Measurements from ENCODE around the gene SELENOM. TPM values are rescaled to one million over a fixed set of nuclear protein-coding genes. Genes with fewer than 3 reads are reported as not detected.

The SELENOM gene
- total RNA-seq, 1 experiment from 2014 or later, result 142 TPM

DNA sequence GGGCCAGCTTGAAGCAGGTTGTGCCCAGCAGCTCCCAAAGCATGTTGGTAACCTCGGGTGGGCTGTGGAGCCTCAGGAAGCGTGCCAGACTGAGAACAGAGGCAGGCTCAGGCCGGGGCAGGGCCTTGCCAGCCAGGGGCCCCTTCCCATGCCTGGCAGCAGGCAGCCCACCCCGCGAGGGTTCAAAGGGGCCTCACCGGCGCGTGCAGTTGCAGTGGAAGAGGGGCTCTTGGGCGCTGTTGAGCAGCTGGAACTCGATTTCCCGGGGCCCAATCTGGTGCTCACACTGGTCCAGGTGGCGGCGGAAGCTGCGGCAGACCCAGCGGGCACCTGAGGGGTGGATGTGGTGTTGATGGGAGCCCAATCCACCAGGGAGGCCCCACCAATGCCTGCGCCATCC is 29.3 kb upstream of the SELENOM start:
- in situ Hi-C loops (cut with HindIII; ENCODE audit: low pct_unique_long_range_greater_than_20kb, low sequenced_read_pairs), result no loop called here
- DNase-seq (ENCODE audit: low read depth), result no peak

DNA sequence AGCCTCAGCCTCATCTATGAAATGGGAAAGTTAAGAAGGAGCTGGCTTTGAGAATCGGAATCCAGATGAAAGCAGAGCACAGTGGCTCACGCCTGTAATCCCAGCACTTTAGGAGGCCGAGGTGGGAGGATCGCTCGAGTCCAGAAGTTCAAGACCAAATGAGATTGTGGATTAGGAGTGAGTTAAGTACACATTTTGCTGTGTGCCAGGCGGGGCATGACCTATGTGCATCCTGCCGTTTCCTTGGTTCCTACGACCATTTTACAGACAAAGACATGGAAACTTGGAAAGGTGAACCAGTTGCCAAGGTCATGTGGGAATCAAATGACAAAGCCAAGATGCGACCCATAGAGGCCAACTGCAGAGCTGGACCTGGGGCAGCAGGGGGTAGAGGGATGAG is 28.8 kb upstream of the SELENOM start:
- DNase-seq (ENCODE audit: low read depth), result no peak
- in situ Hi-C loops (cut with HindIII; ENCODE audit: low pct_unique_long_range_greater_than_20kb, low sequenced_read_pairs), result no loop called here

DNA sequence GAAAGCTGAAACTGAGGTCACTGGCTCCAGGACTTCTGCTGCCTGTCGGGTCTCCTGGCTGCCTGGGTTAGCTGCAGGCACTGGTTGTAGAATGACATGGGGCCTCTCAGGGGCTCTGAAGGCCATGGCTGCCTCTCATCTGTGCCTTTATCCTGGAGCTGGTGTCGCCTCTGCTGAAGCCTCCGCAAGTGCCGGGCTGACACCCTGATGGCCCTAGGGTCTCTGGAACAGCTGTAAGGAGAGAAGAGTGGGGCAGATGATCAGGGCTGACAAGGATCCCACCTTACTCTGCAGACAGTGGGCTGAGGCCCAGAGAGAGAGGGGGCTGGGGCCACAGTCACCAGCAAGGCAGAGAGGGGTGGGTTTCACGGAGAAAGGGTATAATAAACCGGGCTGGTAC is 28.3 kb upstream of the SELENOM start:
- in situ Hi-C loops (cut with HindIII; ENCODE audit: low pct_unique_long_range_greater_than_20kb, low sequenced_read_pairs), result no loop called here
- no peak for DNase-seq (ENCODE audit: low read depth)

DNA sequence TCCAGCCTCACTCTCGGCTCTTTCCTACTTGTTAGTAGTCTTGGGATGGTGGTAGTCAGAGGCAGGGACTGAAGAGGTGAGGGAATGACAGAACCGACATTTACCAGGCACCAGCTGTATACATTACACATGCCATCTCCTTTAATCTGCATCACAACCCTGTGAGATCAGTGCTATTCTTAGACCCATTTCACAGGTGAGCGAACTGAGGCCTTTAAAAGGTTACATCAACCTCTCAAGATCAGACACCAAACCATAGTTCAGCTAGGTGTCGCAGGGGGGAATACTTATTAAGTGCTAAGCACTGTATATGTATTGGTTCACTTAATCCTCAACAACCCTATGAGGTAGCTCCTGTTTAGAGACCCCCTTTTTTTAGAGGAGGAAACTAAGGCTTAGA is 27.3 kb upstream of the SELENOM start:
- in situ Hi-C loops (cut with HindIII; ENCODE audit: low pct_unique_long_range_greater_than_20kb, low sequenced_read_pairs), result no loop called here
- no peak for DNase-seq (ENCODE audit: low read depth)

DNA sequence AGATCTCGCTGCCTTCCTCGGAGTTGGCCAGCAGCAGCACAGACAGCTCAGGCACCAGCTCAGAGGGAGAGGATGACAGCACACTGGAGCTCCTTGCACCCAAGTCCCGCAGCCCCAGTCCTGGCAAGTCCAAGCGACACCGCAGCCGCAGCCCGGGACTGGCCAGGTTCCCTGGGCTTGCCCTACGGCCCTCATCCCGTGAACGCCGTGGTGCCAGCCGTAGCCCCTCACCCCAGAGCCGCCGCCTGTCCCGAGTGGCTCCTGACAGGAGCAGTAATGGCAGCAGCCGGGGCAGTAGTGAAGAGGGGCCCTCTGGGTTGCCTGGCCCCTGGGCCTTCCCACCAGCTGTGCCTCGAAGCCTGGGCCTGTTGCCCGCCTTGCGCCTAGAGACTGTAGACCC is 26.5 kb upstream of the SELENOM start:
- in situ Hi-C loops (cut with HindIII; ENCODE audit: low pct_unique_long_range_greater_than_20kb, low sequenced_read_pairs), result no loop called here
- DNase-seq (ENCODE audit: low read depth), result no peak

DNA sequence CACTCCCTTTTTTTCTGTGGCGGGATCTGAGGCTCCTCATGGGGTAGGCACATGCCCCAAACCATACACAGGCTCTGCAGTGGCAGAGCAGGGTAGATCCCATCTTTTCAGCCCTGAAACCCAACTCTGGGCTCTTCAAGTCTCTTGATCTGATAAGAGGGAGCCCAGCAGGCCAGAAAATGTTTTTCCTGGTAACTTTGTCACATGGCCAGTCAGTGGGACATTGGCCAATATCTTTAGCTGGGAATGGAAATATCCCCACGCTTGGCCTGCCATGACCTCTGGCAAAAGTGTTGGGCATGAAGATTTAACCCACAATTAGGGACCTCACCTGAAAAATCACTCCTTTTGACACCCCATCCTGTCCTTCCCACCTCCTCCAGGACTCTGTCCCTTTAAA is 23.5 kb upstream of the SELENOM start:
- in situ Hi-C loops (cut with HindIII; ENCODE audit: low pct_unique_long_range_greater_than_20kb, low sequenced_read_pairs), result no loop called here
- DNase-seq (ENCODE audit: low read depth), result no peak

DNA sequence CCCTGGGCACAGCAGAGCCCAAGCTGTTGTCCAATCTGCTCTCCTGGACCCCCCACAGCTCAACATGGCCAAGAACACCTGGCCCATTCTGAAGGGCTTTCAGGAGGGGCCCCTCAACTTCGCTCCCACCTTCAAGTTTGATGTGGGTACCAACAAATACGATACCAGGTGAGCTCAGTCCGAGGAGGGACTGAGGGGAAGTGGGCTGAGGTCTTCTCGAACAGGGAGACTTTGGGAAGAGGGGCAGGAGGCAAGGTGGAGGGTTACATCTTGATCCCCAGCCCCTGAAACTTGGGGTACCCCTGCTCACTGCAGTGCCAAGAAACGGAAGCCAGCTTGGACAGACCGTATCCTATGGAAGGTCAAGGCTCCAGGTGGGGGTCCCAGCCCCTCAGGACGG is 20.8 kb upstream of the SELENOM start:
- no peak for DNase-seq (ENCODE audit: low read depth)
- in situ Hi-C loops (cut with HindIII; ENCODE audit: low pct_unique_long_range_greater_than_20kb, low sequenced_read_pairs), result no loop called here

DNA sequence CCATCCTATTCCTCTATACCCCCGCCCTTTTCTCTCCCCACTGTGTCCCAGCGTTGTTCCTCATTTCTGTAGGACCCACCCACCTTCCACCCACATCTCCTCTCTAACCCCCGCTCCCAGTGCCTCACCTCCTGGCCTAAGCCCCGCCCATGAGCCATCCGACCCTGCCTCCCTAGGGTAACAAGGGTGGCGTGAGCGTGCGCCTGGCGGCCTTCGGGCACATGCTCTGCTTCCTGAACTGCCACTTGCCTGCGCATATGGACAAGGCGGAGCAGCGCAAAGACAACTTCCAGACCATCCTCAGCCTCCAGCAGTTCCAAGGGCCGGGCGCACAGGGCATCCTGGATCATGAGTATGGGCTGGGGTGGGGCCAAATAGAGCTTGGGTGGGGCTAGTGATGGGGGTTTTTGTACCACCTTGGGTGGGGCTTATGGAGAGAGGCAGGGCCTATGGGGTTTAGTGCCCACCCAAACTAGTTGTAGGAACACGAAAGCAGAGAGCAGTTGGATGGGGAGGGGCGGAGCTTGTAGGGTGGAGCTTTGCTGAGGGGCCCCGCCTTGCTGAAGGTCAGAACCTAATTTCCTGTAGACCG is 19.9 kb upstream of the SELENOM start:
- no peak for DNase-seq (ENCODE audit: low read depth)
- in situ Hi-C loops (cut with HindIII; ENCODE audit: low pct_unique_long_range_greater_than_20kb, low sequenced_read_pairs), result no loop called here

DNA sequence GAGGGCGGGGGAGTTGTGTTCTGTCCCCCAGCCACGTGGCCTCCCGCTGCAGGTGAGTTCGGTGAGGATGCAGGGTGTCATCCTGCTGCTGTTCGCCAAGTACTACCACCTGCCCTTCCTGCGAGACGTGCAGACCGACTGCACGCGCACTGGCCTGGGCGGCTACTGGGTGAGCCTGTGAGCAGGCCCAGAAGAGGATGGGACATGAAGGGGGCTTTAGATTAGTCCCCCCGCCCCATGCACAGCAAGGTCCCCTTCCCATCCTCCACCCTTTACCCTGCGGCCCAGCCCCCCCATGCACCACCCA is 19.5 kb upstream of the SELENOM start:
- in situ Hi-C loops (cut with HindIII; ENCODE audit: low pct_unique_long_range_greater_than_20kb, low sequenced_read_pairs), result no loop called here
- no peak for DNase-seq (ENCODE audit: low read depth)

DNA sequence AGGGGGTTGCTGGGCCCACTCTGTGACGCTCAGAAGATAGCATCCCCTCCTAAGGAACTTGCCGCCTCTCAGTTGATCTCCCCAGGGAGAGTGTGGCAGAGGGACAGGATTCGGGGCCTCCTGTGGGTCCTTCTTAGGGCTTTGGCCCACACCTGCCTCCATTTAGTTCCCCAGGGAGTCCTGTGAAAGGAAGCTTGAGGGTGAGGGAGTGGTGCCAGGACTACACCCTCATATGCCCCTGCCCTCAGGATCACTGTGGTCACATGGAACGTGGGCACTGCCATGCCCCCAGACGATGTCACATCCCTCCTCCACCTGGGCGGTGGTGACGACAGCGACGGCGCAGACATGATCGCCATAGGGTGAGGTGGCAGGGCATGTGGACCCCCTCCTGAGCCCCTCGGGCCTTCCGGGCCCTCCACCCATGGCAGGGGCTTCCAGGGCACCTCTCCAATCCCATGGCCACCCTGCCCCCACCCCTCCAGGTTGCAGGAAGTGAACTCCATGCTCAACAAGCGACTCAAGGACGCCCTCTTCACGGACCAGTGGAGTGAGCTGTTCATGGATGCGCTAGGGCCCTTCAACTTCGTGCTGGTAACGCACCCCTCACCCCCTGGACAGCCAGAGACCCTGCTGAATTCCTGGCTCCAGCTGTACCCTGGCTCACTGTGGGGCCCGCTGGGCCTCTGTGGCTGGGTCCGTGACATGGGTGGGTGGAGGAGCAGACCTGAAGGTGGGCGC is 18.9 kb upstream of the SELENOM start:
- in situ Hi-C loops (cut with HindIII; ENCODE audit: low pct_unique_long_range_greater_than_20kb, low sequenced_read_pairs), result no loop called here

DNA sequence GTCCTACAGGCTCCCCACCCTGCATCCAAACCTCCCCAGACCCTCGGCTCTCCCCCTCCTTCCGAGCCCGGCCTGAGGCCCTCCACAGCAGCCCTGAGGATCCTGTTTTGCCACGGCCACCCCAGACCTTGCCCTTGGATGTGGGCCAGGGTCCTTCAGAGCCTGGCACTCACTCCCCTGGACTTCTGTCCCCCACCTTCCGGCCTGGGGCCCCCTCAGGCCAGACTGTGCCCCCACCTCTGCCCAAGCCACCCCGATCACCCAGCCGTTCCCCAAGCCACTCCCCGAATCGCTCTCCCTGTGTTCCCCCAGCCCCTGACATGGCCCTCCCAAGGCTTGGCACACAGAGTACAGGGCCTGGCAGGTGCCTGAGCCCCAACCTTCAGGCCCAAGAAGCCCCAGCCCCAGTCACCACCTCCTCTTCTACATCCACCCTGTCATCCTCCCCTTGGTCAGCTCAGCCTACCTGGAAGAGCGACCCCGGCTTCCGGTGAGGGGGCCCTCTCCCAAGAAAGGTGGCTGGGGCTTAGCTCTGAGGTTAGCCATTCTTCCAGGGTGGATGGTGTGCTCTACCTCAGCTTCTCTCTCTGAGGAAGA is 18.3 kb upstream of the SELENOM start:
- DNase-seq (ENCODE audit: low read depth), result no peak
- in situ Hi-C loops (cut with HindIII; ENCODE audit: low pct_unique_long_range_greater_than_20kb, low sequenced_read_pairs), result no loop called here

More for the DNA sequence above, 18.9 kb upstream of the SELENOM start:
- DNase-seq (ENCODE audit: low read depth), result no peak

DNA sequence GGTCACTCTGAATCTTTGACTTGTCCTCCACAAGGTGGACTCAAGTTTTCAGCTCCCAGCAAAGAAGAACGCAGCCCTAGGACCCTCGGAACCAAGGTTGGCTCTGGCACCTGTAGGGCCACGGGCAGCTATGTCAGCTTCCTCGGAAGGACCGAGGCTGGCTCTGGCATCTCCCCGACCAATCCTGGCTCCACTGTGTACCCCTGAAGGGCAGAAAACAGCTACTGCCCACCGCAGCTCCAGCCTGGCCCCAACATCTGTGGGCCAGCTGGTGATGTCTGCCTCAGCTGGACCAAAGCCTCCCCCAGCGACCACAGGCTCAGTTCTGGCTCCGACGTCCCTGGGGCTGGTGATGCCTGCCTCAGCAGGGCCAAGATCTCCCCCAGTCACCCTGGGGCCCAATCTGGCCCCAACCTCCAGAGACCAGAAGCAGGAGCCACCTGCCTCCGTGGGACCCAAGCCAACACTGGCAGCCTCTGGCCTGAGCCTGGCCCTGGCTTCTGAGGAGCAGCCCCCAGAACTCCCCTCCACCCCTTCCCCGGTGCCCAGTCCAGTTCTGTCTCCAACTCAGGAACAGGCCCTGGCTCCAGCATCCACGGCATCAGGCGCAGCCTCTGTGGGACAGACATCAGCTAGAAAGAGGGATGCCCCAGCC is 17.6 kb upstream of the SELENOM start:
- in situ Hi-C loops (cut with HindIII; ENCODE audit: low pct_unique_long_range_greater_than_20kb, low sequenced_read_pairs), result no loop called here
- no peak for DNase-seq (ENCODE audit: low read depth)

DNA sequence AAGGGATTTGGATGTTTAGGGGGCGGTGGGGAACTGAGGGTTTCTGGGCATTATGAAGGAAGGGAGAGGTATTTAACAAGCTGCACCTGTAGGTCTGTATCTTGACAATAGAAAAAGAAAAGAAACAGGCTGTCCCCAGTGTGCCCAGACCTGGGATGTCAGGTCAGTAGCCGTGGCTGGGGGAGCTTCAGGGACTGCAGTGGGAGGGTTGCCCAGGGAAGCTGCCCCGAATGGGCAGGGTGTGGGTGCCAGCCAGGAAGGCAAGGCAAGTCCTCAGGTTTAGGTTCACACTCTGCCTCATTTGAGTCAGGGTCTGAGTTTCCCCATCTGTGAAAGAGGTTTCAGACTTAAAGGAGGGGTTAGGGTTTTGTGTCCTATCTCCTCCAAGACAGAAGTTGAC is 16.9 kb upstream of the SELENOM start:
- in situ Hi-C loops (cut with HindIII; ENCODE audit: low pct_unique_long_range_greater_than_20kb, low sequenced_read_pairs), result no loop called here
- DNase-seq (ENCODE audit: low read depth), result no peak

DNA sequence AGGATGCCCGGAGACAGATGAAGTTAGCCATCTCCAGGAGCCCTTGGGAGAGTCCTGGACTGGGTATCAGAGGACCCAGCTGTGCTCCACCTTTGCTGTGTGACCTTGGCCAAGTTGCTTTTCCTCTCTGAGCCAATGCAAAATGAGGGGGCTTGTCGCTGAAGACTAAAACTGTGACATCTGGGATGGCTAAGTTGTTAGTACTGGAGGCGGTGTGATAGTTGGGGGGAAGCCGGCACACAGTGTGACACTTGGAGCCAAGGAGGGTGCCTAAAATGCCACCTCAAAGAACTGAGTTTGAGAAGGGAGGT is 15.9 kb upstream of the SELENOM start:
- DNase-seq (ENCODE audit: low read depth), result no peak
- in situ Hi-C loops (cut with HindIII; ENCODE audit: low pct_unique_long_range_greater_than_20kb, low sequenced_read_pairs), result no loop called here

DNA sequence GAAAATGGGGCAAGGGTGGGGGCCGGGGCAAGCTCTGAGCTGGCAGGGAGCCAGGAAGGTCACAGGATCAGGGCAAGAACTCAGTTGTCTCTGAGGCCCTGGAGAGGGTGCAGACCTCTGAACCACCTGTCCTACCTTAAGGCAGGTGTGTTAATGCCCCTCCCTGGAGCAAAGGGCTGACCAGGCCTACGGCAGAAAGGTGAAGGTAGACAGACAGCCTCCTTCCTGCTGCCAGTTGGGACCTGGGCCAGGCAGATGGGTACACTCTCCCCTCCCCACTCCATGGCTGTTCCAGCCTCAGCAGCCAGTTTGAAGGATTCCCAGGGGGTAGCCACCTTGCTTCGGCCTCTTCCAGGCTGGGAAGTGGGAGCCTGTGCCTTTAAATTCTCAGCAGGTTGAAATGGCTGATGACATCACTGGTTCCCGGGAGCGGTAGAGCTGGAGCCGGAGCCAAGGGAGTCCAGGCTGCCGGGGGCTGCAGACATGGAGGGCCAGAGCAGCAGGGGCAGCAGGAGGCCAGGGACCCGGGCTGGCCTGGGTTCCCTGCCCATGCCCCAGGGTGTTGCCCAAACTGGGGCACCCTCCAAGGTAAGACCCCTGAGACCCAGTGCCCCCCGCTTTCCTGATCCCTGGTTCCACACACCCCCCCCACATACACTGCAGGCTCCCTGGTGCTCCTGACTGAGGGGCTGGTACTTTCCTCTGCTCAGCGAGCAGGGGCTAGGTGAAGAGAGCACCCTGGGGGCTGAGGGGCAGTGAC is 15.3 kb upstream of the SELENOM start, which contains the start of gene INPP5J:
Gene INPP5J (plus strand): TSS at position 435 of the 760 bp plus-strand sequence. CDS start 49 bp downstream, at position 484.
- in situ Hi-C loops (cut with HindIII; ENCODE audit: low pct_unique_long_range_greater_than_20kb, low sequenced_read_pairs), result no loop called here

DNA sequence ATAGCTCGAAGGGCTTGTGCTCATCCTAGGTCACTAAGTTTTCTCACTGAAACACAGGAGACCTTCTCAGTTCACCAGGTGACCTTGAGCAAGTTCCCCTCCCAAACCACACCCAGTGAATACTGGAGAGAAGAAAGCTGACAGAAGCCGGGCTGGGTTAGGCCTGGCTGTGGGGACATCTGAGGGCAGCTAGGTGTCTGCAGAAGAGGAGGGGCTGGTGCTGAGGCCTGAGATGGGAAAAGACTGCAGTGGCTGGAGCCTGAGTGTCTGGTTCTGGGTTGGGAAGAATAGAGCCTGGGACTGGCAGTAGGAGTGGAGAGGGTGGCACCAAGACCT is 14.8 kb upstream of the SELENOM start:
- in situ Hi-C loops (cut with HindIII; ENCODE audit: low pct_unique_long_range_greater_than_20kb, low sequenced_read_pairs), result no loop called here
- DNase-seq (ENCODE audit: low read depth), result no peak

More for the DNA sequence above, 15.3 kb upstream of the SELENOM start, which contains the start of gene INPP5J:
- DNase-seq (ENCODE audit: low read depth), result peak; percentile 33

DNA sequence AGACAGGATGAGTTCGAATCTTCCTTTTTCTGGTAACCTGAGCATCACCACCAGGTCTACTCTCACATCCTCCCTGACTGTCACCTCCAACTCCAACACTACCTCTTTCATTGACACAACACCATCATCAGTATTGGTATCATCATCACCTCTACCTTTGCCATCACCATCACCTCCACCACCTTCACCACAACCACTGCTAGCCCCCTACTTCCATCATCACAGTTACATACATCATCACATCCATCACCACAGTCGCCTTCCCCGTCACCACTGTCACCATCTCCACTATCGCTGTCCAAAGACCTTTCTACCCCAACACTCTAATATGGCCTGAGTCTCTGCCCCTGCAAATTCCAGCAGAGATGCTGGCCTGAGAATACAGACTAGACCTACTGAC is 14.0 kb upstream of the SELENOM start:
- in situ Hi-C loops (cut with HindIII; ENCODE audit: low pct_unique_long_range_greater_than_20kb, low sequenced_read_pairs), result no loop called here
- DNase-seq (ENCODE audit: low read depth), result no peak

DNA sequence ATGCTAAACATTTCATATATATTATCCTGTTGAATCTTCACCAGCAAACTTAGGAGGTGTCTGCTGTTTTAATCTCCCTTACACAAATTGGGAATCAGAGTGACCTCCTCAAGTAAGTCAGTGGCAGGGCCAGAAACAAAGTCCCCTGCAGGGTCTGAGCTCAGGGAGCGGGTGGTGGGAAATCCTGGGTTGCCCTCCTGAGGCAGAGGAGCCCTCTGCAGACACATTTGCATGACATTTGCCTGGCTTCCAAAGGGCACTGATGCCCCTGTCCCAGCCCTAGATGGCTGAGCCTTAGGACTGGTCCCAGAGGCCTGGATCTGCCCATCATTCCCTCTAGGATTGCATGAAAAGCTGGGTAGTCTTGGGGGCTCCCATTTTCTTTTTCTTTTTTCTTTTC is 13.3 kb upstream of the SELENOM start:
- no peak for DNase-seq (ENCODE audit: low read depth)
- in situ Hi-C loops (cut with HindIII; ENCODE audit: low pct_unique_long_range_greater_than_20kb, low sequenced_read_pairs), result no loop called here

DNA sequence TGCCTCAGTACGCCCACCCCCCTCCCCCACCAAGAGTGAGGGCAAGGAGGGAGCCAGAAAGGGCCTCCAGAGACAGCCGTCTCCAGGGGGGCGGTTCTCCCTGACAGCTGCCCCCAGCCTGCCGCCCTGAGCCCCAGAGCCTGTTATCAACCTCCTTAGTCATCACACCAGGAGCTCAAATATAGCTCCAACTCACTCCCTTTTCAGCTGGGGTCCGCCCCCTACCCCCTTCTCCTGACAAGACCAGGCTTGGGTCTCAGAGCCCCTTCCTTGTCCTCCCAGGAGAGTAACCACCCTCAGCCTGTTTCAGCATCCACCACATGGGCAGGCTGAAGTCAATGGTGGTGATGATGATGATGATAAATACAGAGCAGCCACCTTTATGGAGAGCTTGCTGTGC is 12.9 kb upstream of the SELENOM start:
- no peak for DNase-seq (ENCODE audit: low read depth)
- in situ Hi-C loops (cut with HindIII; ENCODE audit: low pct_unique_long_range_greater_than_20kb, low sequenced_read_pairs), result no loop called here
